DND-41 (cell line): ENCODE results near the gene SC5D.

Source experiments
- ATAC-seq: fragments of 200-7000 bp; cut with Tn5 transposase; 3 replicates; pipeline ENCODE4 v1.9.1; 2021; ENCODE audit warnings: low read depth; ENCODE audit not compliant: insufficient read depth
- DNase-seq: peaks from one replicate; pipeline ENCODE4 v3.0.0-alpha.2; 2020
- H2AFZ ChIP-seq: 2 replicates; pipeline ENCODE4 v1.6.0; 2012; ENCODE audit warnings: low read depth, low read length
- H3K27ac ChIP-seq: 2 replicates; pipeline ENCODE4 v1.5.1; 2012; ENCODE audit warnings: low read length, inconsistent platforms
- H3K27me3 ChIP-seq: fragments of 200-600 bp; sonication (generic); 2 replicates; pipeline ENCODE4 v1.6.0; 2012; ENCODE audit warnings: low read length, mild to moderate bottlenecking, inconsistent platforms; ENCODE audit not compliant: insufficient read depth, poor library complexity
- H3K36me3 ChIP-seq: 2 replicates; pipeline ENCODE4 v1.5.1; 2012; ENCODE audit warnings: low read length, inconsistent platforms; ENCODE audit not compliant: insufficient read depth
- H3K4me1 ChIP-seq: 2 replicates; pipeline ENCODE4 v1.5.1; 2012; ENCODE audit warnings: mild to moderate bottlenecking, low read length; ENCODE audit not compliant: insufficient read depth
- H3K4me2 ChIP-seq: 2 replicates; pipeline ENCODE4 v1.6.0; 2012; ENCODE audit warnings: mild to moderate bottlenecking, moderate library complexity, low read length, inconsistent platforms; ENCODE audit not compliant: insufficient read depth
- H3K4me3 ChIP-seq, 2 experiments: fragments of 200-600 bp in 1 of 2; shearing (Covaris generic) in 1 of 2; 2 replicates each; pipeline ENCODE4 v1.5.1; 2012 to 2016; ENCODE audit warnings: inconsistent platforms in 2 of 2, low read length in 2 of 2, mild to moderate bottlenecking in 2 of 2, low read depth in 1 of 2, moderate library complexity in 1 of 2
- H3K79me2 ChIP-seq: 2 replicates; pipeline ENCODE4 v1.6.0; 2012; ENCODE audit warnings: low read length, inconsistent platforms; ENCODE audit not compliant: insufficient read depth
- H3K9ac ChIP-seq: 2 replicates; pipeline ENCODE4 v1.6.0; 2012; ENCODE audit warnings: low read depth, mild to moderate bottlenecking, inconsistent platforms, low read length, moderate library complexity
- H3K9me3 ChIP-seq: 2 replicates; pipeline ENCODE4 v1.5.1; 2012; ENCODE audit warnings: low read length, moderate library complexity, mild to moderate bottlenecking, inconsistent platforms; ENCODE audit not compliant: insufficient read depth, severe bottlenecking
- H4K20me1 ChIP-seq: 2 replicates; pipeline ENCODE4 v1.6.0; 2012; ENCODE audit warnings: low read length; ENCODE audit not compliant: insufficient read depth
- CTCF ChIP-seq: IDR thresholded peaks from 2 replicates; pipeline ENCODE4 v1.5.1; 2012; ENCODE audit warnings: borderline replicate concordance, low read length, moderate library complexity, mild to moderate bottlenecking; ENCODE audit not compliant: poor library complexity, severe bottlenecking; ENCODE audit errors: extremely low read depth
- EZH2 ChIP-seq: IDR thresholded peaks from 3 replicates; pipeline ENCODE4 v1.6.1; 2012; ENCODE audit warnings: borderline replicate concordance, low read depth, mild to moderate bottlenecking, moderate library complexity, low read length, inconsistent platforms; ENCODE audit not compliant: severe bottlenecking

Gene SC5D

GRCh38 chr11:121354192-121354591, 61.6 kb downstream of the SC5D start:
- ATAC-seq (no peak), DNase-seq (no peak)

GRCh38 chr11:121356357-121356756, 63.8 kb downstream of the SC5D start:
- no peak for DNase-seq
- TF ChIP-seq CTCF (no peak), EZH2 (no peak)

More at GRCh38 chr11:121354192-121354591, 61.6 kb downstream of the SC5D start:
- Histone ChIP-seq H2AFZ (no peak overlapping the region), H3K79me2 (no peaks in the 10 kb centered on the region), H3K27ac (no peak overlapping the region), H3K36me3 (no peaks in the 10 kb centered on the region), H3K27me3 (no peaks in the 10 kb centered on the region), H3K9me3 (no peaks in the 10 kb centered on the region), H4K20me1 (no peaks in the 10 kb centered on the region), H3K4me3 (no peak overlapping the region), H3K9ac (no peak overlapping the region), H3K4me1 (0 out of 2 replicates have a peak, but pooled peaks cover 4% of the 10 kb centered on the region), H3K4me2 (no peak overlapping the region)
- no peak for TF ChIP-seq CTCF
- TF ChIP-seq EZH2: no peak

More at GRCh38 chr11:121356357-121356756, 63.8 kb downstream of the SC5D start:
- Histone ChIP-seq H3K9me3 (no peaks in the 10 kb centered on the region), H3K4me1 (no peaks in the 10 kb centered on the region), H3K27ac (no peak overlapping the region), H3K79me2 (no peaks in the 10 kb centered on the region), H3K9ac (no peak overlapping the region), H3K27me3 (no peaks in the 10 kb centered on the region), H3K4me2 (no peak overlapping the region), H3K36me3 (no peaks in the 10 kb centered on the region), H3K4me3 (no peak overlapping the region), H2AFZ (no peak overlapping the region), H4K20me1 (no peaks in the 10 kb centered on the region)
- ATAC-seq: no peak
